Ovary (tissue), 9 donors: Measurements from ENCODE around the gene TLR3. TPM values are rescaled to one million over a fixed set of nuclear protein-coding genes. Genes with fewer than 3 reads are reported as not detected.

Source experiments
- DNase-seq, 5 donors: peaks; one replicate each; pipeline ENCODE4 v3.0.0-alpha.2; 2019 to 2020
- H3K27ac ChIP-seq, 2 donors: fragments of 200-600 bp; one replicate each; pipeline versions ENCODE4 v1.5.1 to v1.8.0; 2019 to 2022
- H3K27me3 ChIP-seq: fragments of 200-600 bp; one replicate; pipeline ENCODE4 v1.8.0; 2022
- H3K36me3 ChIP-seq: fragments of 200-600 bp; sonication (generic); one replicate; pipeline ENCODE4 v1.5.1; 2019
- H3K4me1 ChIP-seq: one replicate; pipeline ENCODE4 v1.8.1; 2013; ENCODE audit warnings: mild to moderate bottlenecking, moderate library complexity; ENCODE audit not compliant: insufficient read depth
- H3K4me3 ChIP-seq: fragments of 200-600 bp; sonication (generic); one replicate; pipeline ENCODE4 v1.5.1; 2017
- H3K9me3 ChIP-seq, 2 donors: fragments of 200-600 bp in 1 of 2; sonication (generic) in 1 of 2; one replicate each; pipeline versions ENCODE4 v1.5.1 to v1.8.1; 2013 to 2019; ENCODE audit warnings: mild to moderate bottlenecking in 1 of 2, moderate library complexity in 1 of 2
- EP300 ChIP-seq: sonication (generic); formaldehyde crosslinking; IDR thresholded peaks from one replicate; pipeline ENCODE4 v1.6.1; 2017; ENCODE audit warnings: antibody characterized with exemption
- POLR2A ChIP-seq: fragments of 450-650 bp; IDR thresholded peaks from one replicate; pipeline ENCODE4 v1.6.1; 2017; ENCODE audit warnings: antibody characterized with exemption, mild to moderate bottlenecking, moderate library complexity
- WGBS, 3 donors: extraction: QIAGEN DNeasy Blood & Tissue Kit in 1 of 3; methylation state at CpG; one replicate each; pipeline versions ENCODE4 v1.1.5 to v1.1.7; 2013 to 2017; 5-methylcytosine and 5-hydroxymethylcytosine counted together
- intact Hi-C, 4 donors: fragments of 100-400 bp; cut with DNase I; formaldehyde crosslinking; loops; one replicate each; pipeline versions ENCODE4 v1.11.0 to v1.15.1; 2022 to 2023
- polyA plus RNA-seq, 2 donors: library from polyadenylated mRNA; stranded (reverse); fragments of 200-250 nt in 1 of 2; fragments of 350-450 nt in 1 of 2; fragmentation: Illumina TruSeq in 1 of 2; extraction: RNeasy Lipid Tissue Mini Kit (QIAGEN cat#74804) in 1 of 2; gene quantifications; one replicate each; pipeline ENCODE4 v1.2.3, GENCODE V29; 2013 to 2014
- total RNA-seq, 7 donors: library from RNA; depleted of rRNA in 2 of 7; stranded (reverse); fragments of >200 nt in 2 of 7; fragmentation: NEBNext Ultra II Directional in 3 of 7; extraction: Animal tissue kit (Norgen Biotek cat#: 25700) in 3 of 7; gene quantifications; one replicate each; pipeline versions ENCODE4 v1.1.0 to v1.2.4, GENCODE V29; 2016 to 2023
- TF ChIP-seq, protein P1 (sequence below), 3 donors: fragments of 450-650 bp in 2 of 3; fragments of 200-600 bp in 1 of 3; IDR thresholded peaks; one replicate each; pipeline versions ENCODE4 v1.5.1 to v1.8.0; 2016 to 2022; ENCODE audit warnings: antibody characterized with exemption in 3 of 3, mild to moderate bottlenecking in 1 of 3
- donor health status: DM: no; HTN: no; CAD: no; lungs with moderate emphysema.
- donor health status: DM: no; HTN: no; CAD: no.
- donor health status: Bipolar disorder and iron deficiency.
- donor health status: DM: yes; HTN: yes; CAD: no.
- donor health status: DM: no; HTN: no; CAD: no.
- donor health status: DM: yes; HTN: yes; CAD: no.

TLR3 gene
- total and polyA plus RNA-seq, 9 donors = 2.2 to 14.8 (median 9.4) TPM

- 35 to 38% (median 35%) methylated on average over 9 of the region's 9 CpGs for WGBS, 3 donors
- DNase-seq = peak; percentile 37 to 64 (median 44)
These were observed 1.1 kb upstream of the TLR3 start for GRCh38 chr4:186067757-186068385.

GRCh38 chr4:186069729-186070128, 773 bp downstream of the TLR3 start:
- peak overlapping the region; percentile 59 for H3K4me3 ChIP-seq
- no peak for DNase-seq
- no peaks in the 10 kb centered on the region for H3K27me3 ChIP-seq
- TF ChIP-seq EP300 (no peak), POLR2A (no peak)
- TF ChIP-seq, protein P1, sequence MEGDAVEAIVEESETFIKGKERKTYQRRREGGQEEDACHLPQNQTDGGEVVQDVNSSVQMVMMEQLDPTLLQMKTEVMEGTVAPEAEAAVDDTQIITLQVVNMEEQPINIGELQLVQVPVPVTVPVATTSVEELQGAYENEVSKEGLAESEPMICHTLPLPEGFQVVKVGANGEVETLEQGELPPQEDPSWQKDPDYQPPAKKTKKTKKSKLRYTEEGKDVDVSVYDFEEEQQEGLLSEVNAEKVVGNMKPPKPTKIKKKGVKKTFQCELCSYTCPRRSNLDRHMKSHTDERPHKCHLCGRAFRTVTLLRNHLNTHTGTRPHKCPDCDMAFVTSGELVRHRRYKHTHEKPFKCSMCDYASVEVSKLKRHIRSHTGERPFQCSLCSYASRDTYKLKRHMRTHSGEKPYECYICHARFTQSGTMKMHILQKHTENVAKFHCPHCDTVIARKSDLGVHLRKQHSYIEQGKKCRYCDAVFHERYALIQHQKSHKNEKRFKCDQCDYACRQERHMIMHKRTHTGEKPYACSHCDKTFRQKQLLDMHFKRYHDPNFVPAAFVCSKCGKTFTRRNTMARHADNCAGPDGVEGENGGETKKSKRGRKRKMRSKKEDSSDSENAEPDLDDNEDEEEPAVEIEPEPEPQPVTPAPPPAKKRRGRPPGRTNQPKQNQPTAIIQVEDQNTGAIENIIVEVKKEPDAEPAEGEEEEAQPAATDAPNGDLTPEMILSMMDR (IDR thresholded peaks at IDR 0.05) = no peak
- H3K9me3 ChIP-seq = no peaks in the 10 kb centered on the region
- WGBS, 3 donors = 49 to 60% (median 59%) methylated on average over 4 of the region's 4 CpGs
- intact Hi-C loops = loop anchor here in 1 of 4 donors (10.0 kb wide), 1 partner anchor 65 kb away; no protein-coding TSS in a partner anchor
- peaks cover 3% of the 10 kb centered on the region for H3K4me1 ChIP-seq
- no peak overlapping the region for H3K27ac ChIP-seq
- no peaks in the 10 kb centered on the region for H3K36me3 ChIP-seq

More at GRCh38 chr4:186067757-186068385, 1.1 kb upstream of the TLR3 start:
- Histone ChIP-seq H3K9me3 (no peaks in the 10 kb centered on the region), H3K27ac (peak overlapping the region in 1 of 2 donors; percentile 67), H3K4me3 (peak overlapping the region; percentile 59), H3K27me3 (no peaks in the 10 kb centered on the region), H3K36me3 (no peaks in the 10 kb centered on the region), H3K4me1 (peaks cover 3% of the 10 kb centered on the region)
- TF ChIP-seq EP300 = no peak
- TF ChIP-seq, protein P1 (IDR thresholded peaks at IDR 0.05) = peak in 2 of 3 donors; percentile 13 to 30
- intact Hi-C loops = loop anchor here in 1 of 4 donors (10.0 kb wide), 1 partner anchor 67 kb away; no protein-coding TSS in a partner anchor

DNA sequence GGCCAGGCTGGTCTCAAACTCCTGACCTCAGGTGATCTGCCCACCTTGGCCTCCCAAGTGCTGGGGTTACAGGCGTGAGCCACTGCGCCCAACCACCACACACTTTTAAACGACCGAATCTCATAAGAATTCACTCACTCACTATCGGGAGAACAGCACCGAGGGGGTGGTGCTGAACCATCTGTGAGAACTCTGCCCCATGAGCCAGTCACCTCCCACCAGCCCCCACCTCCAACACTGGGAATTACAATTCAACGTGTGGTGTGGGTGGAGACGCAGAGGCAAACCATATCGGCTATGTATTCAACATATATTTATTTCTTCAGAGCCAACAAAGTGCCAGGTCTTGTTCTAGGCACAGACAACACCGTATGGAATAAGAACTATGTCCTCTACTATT, 3.6 kb downstream of the TLR3 start:
- intact Hi-C loops = no loop called here
- WGBS, 3 donors = 94 to 98% (median 97%) methylated on average over 10 of the region's 10 CpGs
- TF ChIP-seq POLR2A (no peak), EP300 (no peak)
- TF ChIP-seq, protein P1 (IDR thresholded peaks at IDR 0.05) = no peak
- Histone ChIP-seq H3K36me3 (no peaks in the 10 kb centered on the region), H3K9me3 (no peaks in the 10 kb centered on the region), H3K27ac (no peak overlapping the region), H3K4me1 (peaks cover 3% of the 10 kb centered on the region), H3K27me3 (no peaks in the 10 kb centered on the region), H3K4me3 (no peak overlapping the region)
- DNase-seq = no peak

DNA sequence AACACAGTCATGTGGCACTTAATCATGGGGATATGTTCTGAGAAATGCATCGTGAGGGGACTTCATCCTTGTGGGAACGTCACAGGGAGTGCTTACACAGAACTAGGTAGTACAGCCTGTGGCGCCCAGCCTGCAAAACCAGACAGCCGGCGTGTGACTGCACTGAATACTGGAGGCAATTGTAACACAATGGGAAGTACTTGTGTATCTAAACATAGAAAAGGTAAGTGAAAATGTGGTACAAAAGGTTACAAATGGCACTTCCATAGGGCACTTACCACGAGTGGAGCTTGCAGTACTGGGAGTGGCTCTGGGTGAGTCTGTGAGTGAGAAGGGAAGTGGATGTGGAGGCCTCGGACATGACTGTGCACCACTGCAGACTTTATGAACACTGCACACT, 5.2 kb downstream of the TLR3 start:
- Histone ChIP-seq H3K36me3 (no peaks in the 10 kb centered on the region), H3K27ac (no peak overlapping the region), H3K4me3 (no peak overlapping the region), H3K27me3 (no peaks in the 10 kb centered on the region), H3K9me3 (no peaks in the 10 kb centered on the region), H3K4me1 (peaks cover 1% of the 10 kb centered on the region)
- intact Hi-C loops = no loop called here
- TF ChIP-seq EP300 = no peak
- DNase-seq = no peak
- WGBS, 3 donors = 84 to 85% (median 85%) methylated on average over 7 of the region's 7 CpGs

GRCh38 chr4:186078981-186079638, 10.2 kb downstream of the TLR3 start:
- H3K27ac ChIP-seq = no peak overlapping the region
- no peaks in the 10 kb centered on the region for H3K36me3 ChIP-seq
- intact Hi-C loops = no loop called here
- no peaks in the 10 kb centered on the region for H3K4me1 ChIP-seq
- no peaks in the 10 kb centered on the region for H3K9me3 ChIP-seq
- TF ChIP-seq EP300 (no peak), POLR2A (no peak)
- TF ChIP-seq, protein P1 (IDR thresholded peaks at IDR 0.05) = no peak
- no peak overlapping the region for H3K4me3 ChIP-seq
- no peaks in the 10 kb centered on the region for H3K27me3 ChIP-seq
- 84 to 85% (median 85%) methylated on average over 11 of the region's 11 CpGs for WGBS, 3 donors
- DNase-seq = no peak
